Naive thymus-derived CD4-positive, alpha-beta T cell (primary cell): ENCODE results near the gene CYP4F22. TPM values are rescaled to one million over a fixed set of nuclear protein-coding genes. Genes with fewer than 3 reads are reported as not detected.

ENCODE experiments used
- ATAC-seq: fragments of 150-1000 bp; cut with Tn5 transposase; 2 replicates; pipeline ENCODE4 v1.10.0; 2021; ENCODE audit warnings: mild to moderate bottlenecking, moderate library complexity
- CTCF ChIA-PET: fragments of 350-600 bp; sonication (Branson Sonifier 250); formaldehyde crosslinking; loops from one replicate; lab custom pipeline; 2021; ENCODE audit warnings: antibody characterized with exemption; lab: Charles Lee
- POLR2A ChIA-PET: fragments of 350-600 bp; sonication (Branson Sonifier 250); formaldehyde crosslinking; loops from one replicate; lab custom pipeline; 2021; ENCODE audit warnings: antibody characterized with exemption, inconsistent platforms; lab: Charles Lee
- DNase-seq, 9 donors: peaks; one replicate each; pipeline versions ENCODE4 v3.0.0 to v3.0.0-alpha.2; 2020 to 2022; ENCODE audit warnings: mixed read lengths in 1 of 9
- H3K27ac ChIP-seq: one replicate; pipeline ENCODE4 v1.7.0; 2013; ENCODE audit warnings: mild to moderate bottlenecking, low read depth, low read length, moderate library complexity
- H3K27me3 ChIP-seq, 2 donors: one replicate each; pipeline ENCODE4 v1.7.0; 2013; ENCODE audit warnings: low read length in 2 of 2, mild to moderate bottlenecking in 2 of 2, moderate library complexity in 2 of 2; ENCODE audit not compliant: control insufficient read depth in 2 of 2, insufficient read depth in 2 of 2
- H3K36me3 ChIP-seq, 3 experiments: 1 replicate in 2 of 3; 2 replicates in 1 of 3; pipeline ENCODE4 v1.7.0; 2013; ENCODE audit warnings: low read length in 3 of 3, mild to moderate bottlenecking in 3 of 3, moderate library complexity in 1 of 3; ENCODE audit not compliant: insufficient read depth in 3 of 3, control insufficient read depth in 2 of 3
- H3K4me1 ChIP-seq, 2 donors: one replicate each; pipeline ENCODE4 v1.7.0; 2013; ENCODE audit warnings: low read length in 2 of 2, mild to moderate bottlenecking in 2 of 2, moderate library complexity in 1 of 2; ENCODE audit not compliant: control insufficient read depth in 2 of 2, insufficient read depth in 2 of 2
- H3K4me3 ChIP-seq: 2 replicates; pipeline ENCODE4 v1.7.0; 2013; ENCODE audit warnings: mild to moderate bottlenecking, low read length
- H3K9me3 ChIP-seq, 3 experiments: 1 replicate in 2 of 3; 2 replicates in 1 of 3; pipeline ENCODE4 v1.7.0; 2013; ENCODE audit warnings: low read length in 3 of 3; ENCODE audit not compliant: control insufficient read depth in 2 of 3
- H3K27ac Mint-ChIP-seq, 9 donors: one replicate each; pipeline ENCODE4 v1.8.0; 2020 to 2022; ENCODE audit warnings: mixed read lengths in 9 of 9, mild to moderate bottlenecking in 8 of 9, moderate library complexity in 5 of 9, inconsistent platforms in 2 of 9
- H3K27me3 Mint-ChIP-seq, 5 donors: one replicate each; pipeline ENCODE4 v1.8.0; 2021 to 2022; ENCODE audit warnings: mixed read lengths in 5 of 5, mild to moderate bottlenecking in 1 of 5
- H3K36me3 Mint-ChIP-seq, 5 donors: one replicate each; pipeline ENCODE4 v1.8.0; 2020 to 2022; ENCODE audit warnings: mixed read lengths in 5 of 5, mild to moderate bottlenecking in 3 of 5, inconsistent platforms in 1 of 5
- H3K4me1 Mint-ChIP-seq, 7 donors: one replicate each; pipeline ENCODE4 v1.8.0; 2020 to 2022; ENCODE audit warnings: mixed read lengths in 7 of 7, mild to moderate bottlenecking in 3 of 7, inconsistent platforms in 1 of 7
- H3K4me3 Mint-ChIP-seq, 10 donors: one replicate each; pipeline ENCODE4 v1.8.0; 2020 to 2022; ENCODE audit warnings: mild to moderate bottlenecking in 10 of 10, mixed read lengths in 10 of 10, moderate library complexity in 6 of 10, inconsistent platforms in 2 of 10
- H3K9me3 Mint-ChIP-seq, 11 donors: one replicate each; pipeline ENCODE4 v1.8.0; 2020 to 2022; ENCODE audit warnings: mixed read lengths in 11 of 11, mild to moderate bottlenecking in 4 of 11, inconsistent platforms in 1 of 11, moderate library complexity in 1 of 11
- intact Hi-C, 2 donors: fragments of 100-400 bp; cut with micrococcal nuclease; formaldehyde crosslinking; loops; one replicate each; pipeline ENCODE4 v1.15.1; 2023
- polyA plus RNA-seq, 2 donors: library from polyadenylated mRNA; unstranded; fragments of 300-500 nt; fragmentation: Illumina TruSeq; gene quantifications; one replicate each; pipeline ENCODE4 v1.2.3, GENCODE V29; 2021
- total RNA-seq, 6 experiments: library from RNA in 5 of 6; stranded (reverse) in 5 of 6; gene quantifications; 1 replicate in 5 of 6; 2 replicates in 1 of 6; pipeline ENCODE4 v1.2.3 and lab custom pipeline; 2021 to 2026

Gene CYP4F22
- total and polyA plus RNA-seq, 7 experiments from 2014 or later = 0.15 to 3.6 (median 0.27) TPM; not detected in 2

DNA sequence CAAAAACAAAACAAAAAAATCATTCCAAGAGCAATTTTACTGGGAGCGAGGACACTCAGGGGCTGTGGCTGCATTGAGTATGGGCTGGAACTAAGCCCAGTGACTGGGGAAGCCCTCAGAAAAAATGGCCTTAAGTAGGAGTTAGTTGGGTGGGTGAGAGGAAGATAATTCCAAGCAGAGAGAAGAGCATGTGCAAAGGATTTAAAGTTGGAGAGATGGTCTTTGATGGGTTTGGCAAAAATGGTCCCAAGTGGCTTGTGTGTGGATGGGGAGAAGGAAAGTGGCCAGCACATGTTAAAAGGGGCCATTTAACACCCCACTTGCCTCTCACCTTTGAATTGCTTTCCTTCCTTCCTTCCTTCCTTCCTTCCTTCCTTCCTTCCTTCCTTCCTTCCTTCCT is 6.7 kb upstream of the CYP4F22 start:
- intact Hi-C loops = no loop called here
- ChIA-PET POLR2A (no interaction called here), CTCF (no interaction called here)
- Histone ChIP-seq H3K36me3 (no peaks in the 10 kb centered on the region), H3K27me3 (no peaks in the 10 kb centered on the region), H3K4me1 (peaks cover 0 to 6% of the 10 kb centered on the region in 2 donors), H3K9me3 (no peaks in the 10 kb centered on the region), H3K27ac (no peak overlapping the region), H3K4me3 (no peak overlapping the region)
- Mint-ChIP-seq H3K4me1 (peaks cover 10 to 37% (median 23%) of the 10 kb centered on the region in 7 donors), H3K36me3 (peaks cover 0 to 1% (median 0%) of the 10 kb centered on the region in 5 donors), H3K27me3 (peaks cover 0 to 43% (median 0%) of the 10 kb centered on the region in 5 donors), H3K4me3 (peak overlapping the region in 1 of 10 donors; percentile 28), H3K9me3 (peaks cover 0 to 2% (median 0%) of the 10 kb centered on the region in 11 donors), H3K27ac (peak overlapping the region in 1 of 9 donors; percentile 47)
- DNase-seq (no peak), ATAC-seq (no peak)

DNA sequence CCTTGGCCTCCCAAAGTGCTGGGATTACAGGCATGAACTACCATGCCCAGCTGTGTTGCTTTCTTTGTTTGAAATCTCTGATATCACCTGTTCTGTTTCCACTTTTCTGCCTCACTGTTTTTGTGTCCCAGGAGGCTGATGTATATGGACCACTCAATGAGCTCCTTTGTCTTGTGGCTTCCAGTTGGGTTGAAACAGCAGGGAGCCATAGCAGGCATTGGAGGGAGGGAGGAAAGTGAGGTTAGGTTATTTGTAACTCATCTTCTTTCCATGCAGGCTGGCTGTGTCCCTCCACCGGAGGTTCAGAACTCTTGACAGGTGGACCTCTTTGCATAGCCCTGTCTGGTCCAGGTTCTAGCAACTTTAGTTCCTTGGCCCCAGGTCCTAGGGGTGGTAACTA is 6.1 kb upstream of the CYP4F22 start:
- Mint-ChIP-seq H3K36me3 (peaks cover 0 to 1% (median 0%) of the 10 kb centered on the region in 5 donors), H3K4me1 (peaks cover 10 to 39% (median 23%) of the 10 kb centered on the region in 7 donors), H3K4me3 (no peak overlapping the region), H3K27me3 (peaks cover 0 to 48% (median 0%) of the 10 kb centered on the region in 5 donors), H3K9me3 (peaks cover 0 to 2% (median 0%) of the 10 kb centered on the region in 11 donors), H3K27ac (peak overlapping the region in 1 of 9 donors; percentile 25)
- intact Hi-C loops = no loop called here
- Histone ChIP-seq H3K4me1 (peaks cover 0 to 6% of the 10 kb centered on the region in 2 donors), H3K9me3 (no peaks in the 10 kb centered on the region), H3K27me3 (no peaks in the 10 kb centered on the region), H3K4me3 (no peak overlapping the region), H3K36me3 (no peaks in the 10 kb centered on the region), H3K27ac (no peak overlapping the region)
- DNase-seq = no peak
- ChIA-PET POLR2A (no interaction called here), CTCF (no interaction called here)
- ATAC-seq = no peak

DNA sequence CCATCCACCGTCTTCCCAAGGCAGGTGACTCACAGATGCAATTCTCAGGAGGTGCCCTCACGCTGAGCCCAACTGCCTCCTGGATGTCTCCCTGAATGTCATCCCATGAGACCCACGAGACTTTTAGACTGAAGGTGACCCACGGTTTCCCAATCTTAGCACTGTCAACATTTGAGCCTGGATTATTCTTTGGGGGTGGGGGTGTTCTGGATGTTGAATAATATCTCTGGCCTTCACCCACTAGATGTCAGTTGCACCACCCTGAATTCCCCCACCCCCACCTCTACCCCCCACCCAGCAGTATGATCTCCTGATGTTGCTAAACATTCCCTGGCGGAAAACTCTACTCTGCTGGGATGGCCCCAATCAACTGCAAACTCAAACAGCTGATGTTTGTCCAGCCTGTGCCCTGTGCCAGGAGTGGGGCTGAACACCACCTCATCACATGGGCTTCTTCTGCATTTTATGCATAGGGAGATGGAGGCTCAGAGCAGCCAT is 2.2 kb upstream of the CYP4F22 start:
- no peaks in the 10 kb centered on the region for H3K9me3 ChIP-seq
- H3K4me1 Mint-ChIP-seq = peaks cover 11 to 27% (median 22%) of the 10 kb centered on the region in 7 donors
- no peak overlapping the region for H3K4me3 ChIP-seq
- H3K27ac ChIP-seq = no peak overlapping the region
- no peak for DNase-seq
- H3K27me3 ChIP-seq = no peaks in the 10 kb centered on the region
- no peaks in the 10 kb centered on the region for H3K36me3 Mint-ChIP-seq
- H3K9me3 Mint-ChIP-seq = peaks cover 0 to 2% (median 0%) of the 10 kb centered on the region in 11 donors
- no peak overlapping the region for H3K27ac Mint-ChIP-seq
- peaks cover 0 to 60% (median 11%) of the 10 kb centered on the region in 5 donors for H3K27me3 Mint-ChIP-seq
- H3K4me3 Mint-ChIP-seq = peak overlapping the region in 1 of 10 donors; percentile 41
- CTCF ChIA-PET = no interaction called here
- ATAC-seq = no peak
- intact Hi-C loops = no loop called here
- H3K36me3 ChIP-seq = no peaks in the 10 kb centered on the region
- H3K4me1 ChIP-seq = peaks cover 0 to 7% of the 10 kb centered on the region in 2 donors
- POLR2A ChIA-PET = no interaction called here

DNA sequence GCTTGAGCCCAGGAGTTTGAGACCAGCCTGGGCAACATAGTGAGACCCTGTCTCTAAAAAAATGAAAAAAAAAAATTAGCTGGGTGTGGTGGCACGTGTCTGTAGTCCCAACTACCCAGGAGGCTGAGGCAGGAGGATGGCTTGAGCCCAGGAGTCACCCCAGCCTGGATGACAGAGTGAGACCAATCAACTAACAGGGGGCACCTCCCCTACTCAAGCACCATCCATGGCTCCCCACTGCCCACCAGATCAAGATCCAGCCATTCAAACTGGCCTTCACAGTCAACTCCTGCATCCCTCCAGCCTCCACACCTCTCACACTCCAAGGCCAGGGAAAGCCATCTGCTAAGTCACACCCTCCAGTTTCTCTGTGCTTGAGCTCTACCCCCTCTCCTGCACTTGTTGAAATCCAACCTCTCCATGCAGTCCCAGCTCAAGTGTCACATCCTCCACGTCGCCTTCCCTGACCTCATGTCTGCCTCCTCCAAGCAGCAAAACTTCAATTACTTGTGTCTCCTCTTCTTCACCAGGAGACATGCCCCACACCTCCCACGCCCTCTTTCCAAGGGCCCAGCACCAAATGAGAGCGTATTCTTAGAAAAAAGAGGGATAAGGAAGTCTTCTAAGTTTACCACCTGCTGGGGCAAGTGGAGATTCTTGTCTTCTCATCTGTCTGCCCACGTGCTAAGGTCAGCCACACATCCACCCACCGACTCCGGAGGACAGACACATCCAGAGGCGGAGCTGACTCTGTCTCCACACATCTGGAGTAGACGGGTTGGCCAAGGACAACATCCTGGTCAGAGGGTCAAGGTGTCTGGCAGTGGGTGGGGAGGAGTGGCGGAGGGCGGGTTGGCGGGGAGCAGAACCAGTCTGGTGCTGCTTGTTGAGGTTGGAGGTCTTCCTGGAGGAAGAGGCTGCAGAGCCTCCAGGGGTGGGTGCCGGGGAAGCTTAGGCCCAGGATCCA is 974 bp upstream of the CYP4F22 start:
- intact Hi-C loops = no loop called here

DNA sequence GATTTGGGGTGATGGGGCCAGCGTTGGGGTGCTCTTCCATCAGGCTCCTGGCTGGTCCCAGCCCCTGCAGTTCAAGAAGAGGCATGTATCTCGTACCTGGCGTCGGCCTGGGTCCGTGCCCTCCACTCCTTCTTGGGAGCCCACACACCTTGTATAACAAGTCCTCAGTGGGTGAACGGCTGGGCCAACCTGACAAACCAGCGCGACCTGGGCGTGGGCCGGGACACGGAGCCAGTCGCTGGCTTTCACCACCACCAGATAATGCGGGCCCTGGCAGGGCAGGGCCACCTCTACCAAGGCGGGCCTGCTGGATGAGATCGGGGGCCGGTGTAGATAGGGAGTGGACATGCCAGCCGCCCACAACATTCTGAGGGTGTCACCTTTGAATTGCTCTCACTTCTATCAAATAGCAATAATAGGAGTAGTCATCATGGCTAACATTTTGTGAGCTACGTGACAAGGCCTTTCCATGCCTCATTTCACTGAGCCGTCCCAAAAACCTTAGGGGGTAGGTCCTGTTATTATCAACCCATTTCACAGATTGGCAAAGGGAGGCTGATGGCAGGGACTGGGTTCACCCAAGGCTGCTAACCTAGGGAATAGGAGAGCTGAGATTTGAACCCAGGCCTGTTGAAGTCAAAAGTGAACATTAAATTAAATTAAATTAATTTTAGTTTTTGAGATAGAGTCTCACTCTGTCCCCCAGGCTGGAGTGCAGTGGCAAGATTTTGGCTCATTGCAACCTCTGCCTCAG is 3.5 kb downstream of the CYP4F22 start:
- ATAC-seq = no peak
- Histone ChIP-seq H3K4me3 (no peak overlapping the region), H3K9me3 (peaks cover 0 to 4% (median 0%) of the 10 kb centered on the region in 3 experiments), H3K27ac (no peak overlapping the region), H3K4me1 (peaks cover 18 to 24% of the 10 kb centered on the region in 2 donors), H3K27me3 (no peaks in the 10 kb centered on the region), H3K36me3 (no peaks in the 10 kb centered on the region)
- Mint-ChIP-seq H3K4me3 (no peak overlapping the region), H3K36me3 (peaks cover 0 to 8% (median 3%) of the 10 kb centered on the region in 5 donors), H3K9me3 (peaks cover 0 to 17% (median 12%) of the 10 kb centered on the region in 11 donors), H3K27ac (no peak overlapping the region), H3K4me1 (peaks cover 23 to 39% (median 31%) of the 10 kb centered on the region in 7 donors), H3K27me3 (peaks cover 0 to 36% (median 11%) of the 10 kb centered on the region in 5 donors)
- DNase-seq = no peak
- CTCF ChIA-PET = interaction anchor here (0.6 kb wide), 1 partner anchor 341 kb away, joined by 3 read pairs; no protein-coding TSS in a partner anchor
- intact Hi-C loops = loop anchor here in 1 of 2 donors (5.0 kb wide), 1 partner anchor 45 kb away; no protein-coding TSS in a partner anchor
- POLR2A ChIA-PET = interaction anchor here (0.7 to 0.8 kb wide), 2 partner anchors 18 to 79 kb away, joined by 3 to 6 read pairs; no protein-coding TSS in a partner anchor

More for the DNA sequence above, 974 bp upstream of the CYP4F22 start:
- Mint-ChIP-seq H3K9me3 (peaks cover 0 to 2% (median 0%) of the 10 kb centered on the region in 11 donors), H3K4me1 (peaks cover 9 to 22% (median 16%) of the 10 kb centered on the region in 7 donors), H3K27ac (peak overlapping the region in 1 of 9 donors; percentile 69), H3K4me3 (peak overlapping the region in 9 of 10 donors; percentile 12 to 84 (median 79)), H3K27me3 (peaks cover 0 to 50% (median 11%) of the 10 kb centered on the region in 5 donors), H3K36me3 (no peaks in the 10 kb centered on the region)
- Histone ChIP-seq H3K27ac (no peak overlapping the region), H3K4me3 (no peak overlapping the region), H3K9me3 (no peaks in the 10 kb centered on the region), H3K36me3 (no peaks in the 10 kb centered on the region), H3K27me3 (no peaks in the 10 kb centered on the region), H3K4me1 (peaks cover 0 to 7% of the 10 kb centered on the region in 2 donors)
- DNase-seq (no peak), ATAC-seq (no peak)
- ChIA-PET POLR2A (interaction anchor here (1.4 kb wide), 1 partner anchor 20 kb away, joined by 3 read pairs; no protein-coding TSS in a partner anchor), CTCF (no interaction called here)
